Transverse colon (tissue), 4 donors: ENCODE measurements around the gene PCDHGB6. TPM values are rescaled to one million over a fixed set of nuclear protein-coding genes. Genes with fewer than 3 reads are reported as not detected.
"Not testable (repeated sequence)": the region's sequence is repeated elsewhere in the genome, so short reads cannot be mapped to it uniquely, and the experiment has no call there.

Source experiments
- DNase-seq: peaks from one replicate; pipeline ENCODE4 v3.0.0-alpha.2; 2019
- H3K27ac ChIP-seq, 4 donors: fragments of 200-600 bp; sonication (generic); 2 replicates each; pipeline ENCODE4 v1.5.1; 2016 to 2018; ENCODE audit warnings: inconsistent platforms in 4 of 4
- H3K27me3 ChIP-seq: fragments of 200-600 bp; sonication (generic); 2 replicates; pipeline ENCODE4 v1.5.1; 2017; ENCODE audit warnings: inconsistent platforms
- H3K36me3 ChIP-seq, 4 donors: fragments of 200-600 bp; sonication (generic); 2 replicates each; pipeline ENCODE4 v1.5.1; 2017 to 2019; ENCODE audit warnings: inconsistent platforms in 4 of 4
- H3K4me1 ChIP-seq, 4 donors: fragments of 200-600 bp; sonication (generic); 2 replicates each; pipeline ENCODE4 v1.5.1; 2017 to 2020; ENCODE audit warnings: inconsistent platforms in 4 of 4
- H3K4me3 ChIP-seq, 4 donors: fragments of 200-600 bp; sonication (generic); 1 replicate in 1 of 4; 2 replicates in 3 of 4; pipeline versions ENCODE4 v1.5.1 to v1.6.1; 2017 to 2019; ENCODE audit warnings: inconsistent platforms in 4 of 4
- H3K9me3 ChIP-seq, 2 donors: fragments of 200-600 bp; sonication (generic); 2 replicates each; pipeline ENCODE4 v1.5.1; 2017 to 2019; ENCODE audit warnings: inconsistent platforms in 2 of 2
- CTCF ChIP-seq, 5 experiments: fragments of 200-600 bp in 3 of 5; fragments of 450-650 bp in 2 of 5; sonication (generic) in 3 of 5; IDR thresholded peaks; 1 replicate in 2 of 5; 2 replicates in 3 of 5; pipeline ENCODE4 v1.5.1; 2016 to 2017; ENCODE audit warnings: antibody characterized with exemption in 5 of 5, inconsistent platforms in 3 of 5, mild to moderate bottlenecking in 2 of 5, moderate library complexity in 1 of 5
- EP300 ChIP-seq: sonication (generic); formaldehyde crosslinking; IDR thresholded peaks from one replicate; pipeline ENCODE4 v1.6.1; 2017; ENCODE audit warnings: antibody characterized with exemption, low read depth
- POLR2A ChIP-seq: fragments of 450-650 bp; IDR thresholded peaks from one replicate; pipeline ENCODE4 v1.6.1; 2016; ENCODE audit warnings: antibody characterized with exemption, mild to moderate bottlenecking, moderate library complexity
- POLR2AphosphoS5 ChIP-seq, 3 donors: sonication (generic); formaldehyde crosslinking; IDR thresholded peaks; one replicate each; pipeline ENCODE4 v1.6.1; 2016; ENCODE audit warnings: antibody characterized with exemption in 3 of 3
- WGBS, 2 donors: methylation state at CpG; one replicate each; pipeline ENCODE4 v1.1.5; 2018; ENCODE audit warnings: low coverage in 1 of 2; 5-methylcytosine and 5-hydroxymethylcytosine counted together
- in situ Hi-C, 4 donors: fragments of 200-750 bp; cut with MboI; loops; one replicate each; pipeline versions ENCODE4 v1.15.0 to v1.15.1; 2017; ENCODE audit warnings: low sequenced_read_pairs in 3 of 4, low pct_ligation_motif_present in 1 of 4, low pct_unique_long_range_greater_than_20kb in 1 of 4
- intact Hi-C: fragments of 100-400 bp; cut with DNase I; formaldehyde crosslinking; loops from one replicate; pipeline ENCODE4 v1.15.1; 2023; ENCODE audit warnings: low total_unique reads
- total RNA-seq, 4 donors: library from RNA; depleted of rRNA; stranded (reverse); fragments of >200 nt; gene quantifications; one replicate each; pipeline ENCODE4 v1.1.0, GENCODE V29; 2016

PCDHGB6 gene
- total RNA-seq: 1 to 10 TPM; 1.9 to 5.9 (median 4.7) TPM

DNA sequence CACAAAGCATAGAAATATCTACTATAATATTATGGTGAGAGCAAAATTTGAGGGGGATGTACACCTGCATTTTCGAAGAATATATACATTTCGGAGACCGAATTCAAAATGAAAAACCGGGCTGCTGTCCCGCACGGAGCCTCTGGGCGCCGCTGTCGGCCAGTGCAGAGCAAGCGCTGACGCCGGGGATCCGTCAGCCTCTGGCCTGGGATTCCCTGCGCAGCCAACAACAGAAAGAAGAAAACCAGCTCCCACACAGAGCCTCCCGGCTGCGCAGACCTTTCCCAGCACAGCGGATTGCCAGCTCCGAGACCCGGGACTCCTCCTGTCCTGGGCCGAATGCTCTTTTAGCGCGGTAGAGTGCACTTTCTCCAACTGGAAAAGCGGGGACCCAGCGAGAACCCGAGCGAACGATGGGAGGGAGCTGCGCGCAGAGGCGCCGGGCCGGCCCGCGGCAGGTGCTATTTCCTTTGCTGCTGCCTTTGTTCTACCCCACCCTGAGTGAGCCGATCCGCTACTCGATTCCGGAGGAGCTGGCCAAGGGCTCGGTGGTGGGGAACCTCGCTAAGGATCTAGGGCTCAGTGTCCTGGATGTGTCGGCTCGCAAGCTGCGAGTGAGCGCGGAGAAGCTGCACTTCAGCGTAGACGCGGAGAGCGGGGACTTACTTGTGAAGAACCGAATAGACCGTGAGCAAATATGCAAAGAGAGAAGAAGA, at the start of gene PCDHGB6:
PCDHGB6 (plus strand) TSS at position 232 of the 716 bp plus-strand sequence; CDS start at position 414, 182 bp downstream.
- peaks cover 29% of the 10 kb centered on the region for H3K27me3 ChIP-seq
- H3K36me3 ChIP-seq, H3K4me1 ChIP-seq, H3K27ac ChIP-seq: not testable (repeated sequence)
- peak; percentile 26 for DNase-seq
- intact Hi-C loops (loop anchor here (10.0 kb wide), 1 partner anchor 117 kb away; no protein-coding TSS in a partner anchor), in situ Hi-C loops (loop anchor here in 1 of 4 donors (10.0 kb wide), 1 partner anchor 157 kb away; no protein-coding TSS in a partner anchor)
- 21 to 45% methylated on average over 9 to 51 of the region's 51 CpGs for whole genome bisulfite sequencing, 2 donors
- peak within 1 kb of the TSS in 1 of 4 donors; percentile 37 for H3K4me3 ChIP-seq
- H3K9me3 ChIP-seq: peaks cover 56 to 96% of the 10 kb centered on the region in 2 donors
- TF ChIP-seq CTCF (IDR thresholded peaks at IDR 0.05): peak; percentile 32 to 42 (median 39)

DNA sequence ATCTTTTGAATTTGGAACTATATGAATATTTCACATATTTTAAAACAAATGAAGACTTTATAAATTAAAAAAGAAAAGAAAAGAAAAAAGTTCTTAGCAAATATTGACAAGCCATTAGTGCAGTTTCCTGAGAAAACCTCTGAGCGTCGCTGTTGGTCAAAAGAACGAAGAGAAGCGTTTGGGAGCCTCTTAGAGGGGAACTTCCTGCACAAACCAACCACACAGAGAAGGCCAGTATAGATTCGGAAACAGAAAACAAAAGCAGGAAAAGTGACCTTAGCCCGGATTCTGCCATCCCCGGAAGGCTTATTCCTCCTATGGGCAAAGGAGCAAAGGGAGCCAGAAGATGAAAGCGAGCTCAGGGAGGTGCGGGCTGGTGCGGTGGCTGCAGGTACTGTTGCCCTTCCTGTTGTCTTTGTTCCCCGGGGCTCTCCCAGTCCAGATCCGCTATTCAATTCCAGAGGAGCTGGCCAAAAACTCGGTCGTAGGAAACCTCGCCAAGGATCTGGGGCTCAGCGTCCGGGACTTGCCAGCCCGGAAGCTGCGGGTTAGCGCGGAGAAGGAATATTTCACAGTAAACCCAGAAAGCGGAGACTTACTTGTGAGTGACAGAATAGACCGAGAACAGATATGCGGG, 47.9 kb upstream of the PCDHGB6 start, which contains the start of gene PCDHGB2:
PCDHGB2 (plus strand) TSS at position 205 of the 637 bp plus-strand sequence; CDS start at position 347, 142 bp downstream.
- intact Hi-C loops (no loop called here), in situ Hi-C loops (loop anchor here in 1 of 4 donors (25.0 kb wide), 1 partner anchor 202 kb away; no protein-coding TSS in a partner anchor)
- Histone ChIP-seq H3K36me3 (no peaks in the 10 kb centered on the region), H3K27me3 (peaks cover 23% of the 10 kb centered on the region), H3K4me3 (peak within 1 kb of the TSS in 2 of 4 donors; percentile 8 to 36), H3K4me1 (no peaks in the 10 kb centered on the region), H3K9me3 (peaks cover 67 to 80% of the 10 kb centered on the region in 2 donors), H3K27ac (no peak within 1 kb of the TSS)
- TF ChIP-seq EP300 (no peak), CTCF (IDR thresholded peaks at IDR 0.05) (peak; percentile 18 to 43 (median 39)), POLR2AphosphoS5 (IDR thresholded peaks at IDR 0.05) (no peak)
- WGBS, 2 donors: 14 to 44% methylated on average over 16 to 24 of the region's 24 CpGs
- DNase-seq: no peak

GRCh38 chr5:141360685-141361084, 47.1 kb upstream of the PCDHGB6 start:
- Histone ChIP-seq H3K27me3 (peaks cover 29% of the 10 kb centered on the region), H3K4me3 (no peak overlapping the region), H3K36me3 (no peaks in the 10 kb centered on the region), H3K9me3 (peaks cover 66 to 81% of the 10 kb centered on the region in 2 donors), H3K27ac (no peak overlapping the region), H3K4me1 (no peaks in the 10 kb centered on the region)
- WGBS, 2 donors: 60 to 87% methylated on average over 3 to 15 of the region's 15 CpGs
- TF ChIP-seq CTCF (IDR thresholded peaks at IDR 0.05): no peak
- no peak for TF ChIP-seq POLR2A
- TF ChIP-seq EP300: no peak
- no peak for TF ChIP-seq POLR2AphosphoS5 (IDR thresholded peaks at IDR 0.05)
- intact Hi-C loops (no loop called here), in situ Hi-C loops (loop anchor here in 1 of 4 donors (25.0 kb wide), 1 partner anchor 202 kb away; no protein-coding TSS in a partner anchor)
- DNase-seq: no peak

DNA sequence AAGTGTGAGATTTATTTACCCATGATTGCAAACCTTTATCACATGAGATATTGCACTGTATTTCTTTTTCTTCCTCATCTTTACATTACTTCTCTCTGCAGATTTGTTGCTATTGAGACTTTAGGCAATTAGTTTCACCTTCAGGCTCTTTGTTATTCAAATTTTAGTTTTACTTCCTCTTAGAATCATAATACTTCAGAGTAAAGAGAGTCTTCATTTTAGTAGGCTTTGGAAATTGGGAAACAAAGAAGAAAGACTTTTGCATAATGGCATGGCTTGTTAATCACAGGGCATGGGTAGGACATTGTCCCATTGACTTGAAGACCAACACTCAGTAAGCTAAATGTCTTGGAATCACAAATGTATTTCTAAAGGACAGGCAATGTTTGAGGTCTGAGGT, 45.1 kb upstream of the PCDHGB6 start:
- DNase-seq: no peak
- intact Hi-C loops: no loop called here
- H3K9me3 ChIP-seq: peaks cover 77 to 82% of the 10 kb centered on the region in 2 donors
- in situ Hi-C loops: loop anchor here in 1 of 4 donors (25.0 kb wide), 1 partner anchor 200 kb away; no protein-coding TSS in a partner anchor
- H3K4me1 ChIP-seq: no peaks in the 10 kb centered on the region
- H3K27me3 ChIP-seq: peaks cover 36% of the 10 kb centered on the region
- TF ChIP-seq CTCF (IDR thresholded peaks at IDR 0.05): no peak
- TF ChIP-seq EP300: no peak
- H3K36me3 ChIP-seq: no peaks in the 10 kb centered on the region
- H3K27ac ChIP-seq: no peak overlapping the region
- H3K4me3 ChIP-seq: no peak overlapping the region
